Measurements from ENCODE around the gene LRMDA. TPM values are rescaled to one million over a fixed set of nuclear protein-coding genes. Genes with fewer than 3 reads are reported as not detected.
A peak's percentile ranks its signal among the peaks of the same experiment; 100 is the strongest.

Gene LRMDA
- total RNA-seq, 1 experiment from 2014 or later = 1.2 TPM

DNA sequence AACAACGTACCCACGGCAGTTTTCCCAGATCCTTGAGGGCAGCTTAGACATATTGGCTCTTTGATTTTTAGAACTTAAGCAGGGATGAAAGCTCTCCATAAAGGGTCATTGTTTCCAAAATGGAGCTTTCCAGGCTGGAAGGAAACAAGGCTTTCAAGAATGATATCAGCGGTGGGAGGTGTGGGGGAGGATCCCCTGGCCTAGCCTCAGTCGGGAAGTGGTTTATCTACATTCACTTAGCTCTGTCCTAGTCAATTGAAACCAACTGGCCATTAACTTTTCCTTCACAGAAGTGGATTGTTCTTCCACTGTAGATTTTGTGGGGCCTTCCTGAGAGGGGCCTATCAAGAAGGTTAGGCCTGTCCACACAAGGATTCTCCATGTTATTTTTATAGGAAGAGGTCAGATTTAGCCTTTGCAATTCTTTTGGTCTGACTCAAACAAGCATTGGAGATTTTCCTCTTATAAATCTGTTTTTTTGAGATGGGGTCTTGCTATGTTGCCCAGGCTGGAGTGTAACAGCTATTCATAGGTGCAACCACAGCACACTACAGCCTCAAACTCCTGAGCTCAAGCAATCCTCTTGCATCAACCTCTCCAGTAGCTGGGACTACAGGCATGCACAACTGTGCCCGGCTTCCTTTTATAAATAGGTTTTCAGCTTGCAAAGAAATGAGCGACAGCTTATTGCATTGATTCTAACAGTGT is 343.5 kb downstream of the LRMDA start:
- POLR2A ChIA-PET (ENCODE audit: unreplicated experiment) = no interaction called here
- intact Hi-C loops (cut with micrococcal nuclease) = no loop called here

DNA sequence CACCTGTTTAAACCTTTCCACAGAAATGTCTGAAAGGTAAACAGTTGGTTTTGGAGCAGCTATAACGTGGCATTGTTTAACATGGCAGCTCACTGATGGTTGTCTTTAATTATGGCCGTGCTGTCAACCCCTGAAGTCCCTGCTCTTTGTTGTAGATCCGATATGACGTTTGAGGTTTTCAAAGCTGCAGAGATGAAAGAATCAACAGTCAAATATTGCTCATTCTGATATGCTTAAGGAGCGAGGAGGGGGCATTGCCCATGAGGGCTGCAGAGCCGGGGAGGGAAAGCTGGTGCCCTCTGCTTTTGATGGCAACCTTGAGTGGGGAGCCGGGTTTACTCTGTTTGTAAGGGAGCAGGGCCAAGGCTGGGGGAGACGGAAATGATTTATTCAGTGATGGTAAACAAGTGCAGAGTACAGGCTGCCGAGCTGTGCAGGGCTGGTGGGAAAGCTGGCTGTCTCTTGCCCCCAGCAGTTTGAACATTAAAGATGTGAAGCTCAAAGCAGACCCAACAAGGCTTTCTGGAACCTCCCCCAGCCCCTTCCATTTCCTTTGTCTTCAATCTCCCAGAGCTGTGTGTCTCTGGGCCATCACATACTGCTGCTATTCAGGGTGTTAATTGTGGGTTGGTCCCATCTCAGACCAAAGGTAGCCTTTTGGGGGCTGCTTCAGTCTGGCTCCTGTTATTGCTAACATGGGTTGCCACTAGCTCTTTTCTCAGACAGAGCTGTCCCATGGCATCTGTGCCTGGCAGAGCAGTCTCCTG is 345.5 kb downstream of the LRMDA start:
- Histone ChIP-seq H3K9me2 (replicated peaks; ENCODE audit: low read length) (no peaks in the 10 kb centered on the region), H3F3A (ENCODE audit: low read length, unreplicated experiment) (peaks cover 7% of the 10 kb centered on the region), H3K4me3 (ENCODE audit: low read length) (no peak overlapping the region), H3K9me3 (ENCODE audit: low read length) (no peaks in the 10 kb centered on the region), H3K27ac (ENCODE audit: low read length) (no peak overlapping the region), H4K20me1 (ENCODE audit: low read length) (no peaks in the 10 kb centered on the region), H3K36me3 (ENCODE audit: low read depth, low read length) (no peaks in the 10 kb centered on the region), H2AFZ (ENCODE audit: low read length) (no peak overlapping the region), H3K9ac (ENCODE audit: low read length) (no peak overlapping the region), H3K27me3 (ENCODE audit: low read length) (peaks cover 16% of the 10 kb centered on the region), H3K4me1 (ENCODE audit: insufficient read depth, low read length) (peaks cover 36% of the 10 kb centered on the region), H3K4me2 (ENCODE audit: low read length) (no peak overlapping the region), H3K79me2 (ENCODE audit: low read length) (no peaks in the 10 kb centered on the region)
- TF ChIP-seq EZH2 (IDR thresholded peaks at IDR 0.05; ENCODE audit: low read length, unreplicated experiment) (no peak), EZH2phosphoT487 (IDR thresholded peaks at IDR 0.05; ENCODE audit: borderline replicate concordance, low read length) (no peak)
- TF ChIP-seq, protein P1, sequence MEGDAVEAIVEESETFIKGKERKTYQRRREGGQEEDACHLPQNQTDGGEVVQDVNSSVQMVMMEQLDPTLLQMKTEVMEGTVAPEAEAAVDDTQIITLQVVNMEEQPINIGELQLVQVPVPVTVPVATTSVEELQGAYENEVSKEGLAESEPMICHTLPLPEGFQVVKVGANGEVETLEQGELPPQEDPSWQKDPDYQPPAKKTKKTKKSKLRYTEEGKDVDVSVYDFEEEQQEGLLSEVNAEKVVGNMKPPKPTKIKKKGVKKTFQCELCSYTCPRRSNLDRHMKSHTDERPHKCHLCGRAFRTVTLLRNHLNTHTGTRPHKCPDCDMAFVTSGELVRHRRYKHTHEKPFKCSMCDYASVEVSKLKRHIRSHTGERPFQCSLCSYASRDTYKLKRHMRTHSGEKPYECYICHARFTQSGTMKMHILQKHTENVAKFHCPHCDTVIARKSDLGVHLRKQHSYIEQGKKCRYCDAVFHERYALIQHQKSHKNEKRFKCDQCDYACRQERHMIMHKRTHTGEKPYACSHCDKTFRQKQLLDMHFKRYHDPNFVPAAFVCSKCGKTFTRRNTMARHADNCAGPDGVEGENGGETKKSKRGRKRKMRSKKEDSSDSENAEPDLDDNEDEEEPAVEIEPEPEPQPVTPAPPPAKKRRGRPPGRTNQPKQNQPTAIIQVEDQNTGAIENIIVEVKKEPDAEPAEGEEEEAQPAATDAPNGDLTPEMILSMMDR (conservative IDR thresholded peaks at IDR 0.05; ENCODE audit: low read depth, low read length) = no peak
- ChIA-PET POLR2A (ENCODE audit: unreplicated experiment) (no interaction called here), CTCF (no interaction called here)
- ATAC-seq = no peak
- intact Hi-C loops (cut with micrococcal nuclease) = no loop called here
- no TSS peak for BruUV-seq (replicated peaks)
- DNase-seq = peak; percentile 41

More for the DNA sequence above, 343.5 kb downstream of the LRMDA start:
- no TSS peak for BruUV-seq (replicated peaks)
- H3K9ac ChIP-seq (ENCODE audit: low read length) = no peak overlapping the region
- no peak for TF ChIP-seq EZH2 (IDR thresholded peaks at IDR 0.05; ENCODE audit: low read length, unreplicated experiment)
- TF ChIP-seq, protein P1 (conservative IDR thresholded peaks at IDR 0.05; ENCODE audit: low read depth, low read length) = no peak
- no peak for TF ChIP-seq EZH2phosphoT487 (IDR thresholded peaks at IDR 0.05; ENCODE audit: borderline replicate concordance, low read length)
- no peaks in the 10 kb centered on the region for H3K9me2 ChIP-seq (replicated peaks; ENCODE audit: low read length)
- H3K4me2 ChIP-seq (ENCODE audit: low read length) = no peak overlapping the region
- peaks cover 7% of the 10 kb centered on the region for H3F3A ChIP-seq (ENCODE audit: low read length, unreplicated experiment)
- H3K36me3 ChIP-seq (ENCODE audit: low read depth, low read length) = no peaks in the 10 kb centered on the region
- DNase-seq = no peak
- H3K4me3 ChIP-seq (ENCODE audit: low read length) = no peak overlapping the region
- no peaks in the 10 kb centered on the region for H3K79me2 ChIP-seq (ENCODE audit: low read length)
- H3K9me3 ChIP-seq (ENCODE audit: low read length) = no peaks in the 10 kb centered on the region
- no peak for ATAC-seq
- CTCF ChIA-PET = no interaction called here
- H4K20me1 ChIP-seq (ENCODE audit: low read length) = no peaks in the 10 kb centered on the region
- no peaks in the 10 kb centered on the region for H3K27me3 ChIP-seq (ENCODE audit: low read length)
- no peak overlapping the region for H3K27ac ChIP-seq (ENCODE audit: low read length)
- H2AFZ ChIP-seq (ENCODE audit: low read length) = no peak overlapping the region
- peaks cover 48% of the 10 kb centered on the region for H3K4me1 ChIP-seq (ENCODE audit: insufficient read depth, low read length)

- Histone ChIP-seq H2AFZ (ENCODE audit: low read length) (no peak overlapping the region), H3K4me3 (ENCODE audit: low read length) (no peak overlapping the region), H3K36me3 (ENCODE audit: low read depth, low read length) (no peaks in the 10 kb centered on the region), H3K79me2 (ENCODE audit: low read length) (no peaks in the 10 kb centered on the region), H3K27ac (ENCODE audit: low read length) (no peak overlapping the region), H3K27me3 (ENCODE audit: low read length) (peaks cover 33% of the 10 kb centered on the region), H3K4me1 (ENCODE audit: insufficient read depth, low read length) (peaks cover 20% of the 10 kb centered on the region), H3K9me3 (ENCODE audit: low read length) (no peaks in the 10 kb centered on the region), H4K20me1 (ENCODE audit: low read length) (no peaks in the 10 kb centered on the region), H3K9me2 (replicated peaks; ENCODE audit: low read length) (no peaks in the 10 kb centered on the region), H3K4me2 (ENCODE audit: low read length) (no peak overlapping the region), H3K9ac (ENCODE audit: low read length) (no peak overlapping the region), H3F3A (ENCODE audit: low read length, unreplicated experiment) (peaks cover 6% of the 10 kb centered on the region)
- intact Hi-C loops (cut with micrococcal nuclease) = no loop called here
- ATAC-seq (no peak), DNase-seq (no peak)
- ChIA-PET POLR2A (ENCODE audit: unreplicated experiment) (no interaction called here), CTCF (no interaction called here)
- BruUV-seq (replicated peaks) = no TSS peak
- TF ChIP-seq EZH2 (IDR thresholded peaks at IDR 0.05; ENCODE audit: low read length, unreplicated experiment) (no peak), EZH2phosphoT487 (IDR thresholded peaks at IDR 0.05; ENCODE audit: borderline replicate concordance, low read length) (no peak)
- TF ChIP-seq, protein P1 (conservative IDR thresholded peaks at IDR 0.05; ENCODE audit: low read depth, low read length) = no peak
Measured at GRCh38 chr10:75778665-75779064, 347.2 kb downstream of the LRMDA start.
